Bone marrow (tissue), 2 donors: ENCODE measurements around the gene RAC2.
A peak's percentile ranks its signal among the peaks of the same experiment; 100 is the strongest.

Source experiments
- DNase-seq, 2 donors: peaks; one replicate each; lab custom pipeline; 2025; lab: John Stamatoyannopoulos, UW

Gene RAC2

DNA sequence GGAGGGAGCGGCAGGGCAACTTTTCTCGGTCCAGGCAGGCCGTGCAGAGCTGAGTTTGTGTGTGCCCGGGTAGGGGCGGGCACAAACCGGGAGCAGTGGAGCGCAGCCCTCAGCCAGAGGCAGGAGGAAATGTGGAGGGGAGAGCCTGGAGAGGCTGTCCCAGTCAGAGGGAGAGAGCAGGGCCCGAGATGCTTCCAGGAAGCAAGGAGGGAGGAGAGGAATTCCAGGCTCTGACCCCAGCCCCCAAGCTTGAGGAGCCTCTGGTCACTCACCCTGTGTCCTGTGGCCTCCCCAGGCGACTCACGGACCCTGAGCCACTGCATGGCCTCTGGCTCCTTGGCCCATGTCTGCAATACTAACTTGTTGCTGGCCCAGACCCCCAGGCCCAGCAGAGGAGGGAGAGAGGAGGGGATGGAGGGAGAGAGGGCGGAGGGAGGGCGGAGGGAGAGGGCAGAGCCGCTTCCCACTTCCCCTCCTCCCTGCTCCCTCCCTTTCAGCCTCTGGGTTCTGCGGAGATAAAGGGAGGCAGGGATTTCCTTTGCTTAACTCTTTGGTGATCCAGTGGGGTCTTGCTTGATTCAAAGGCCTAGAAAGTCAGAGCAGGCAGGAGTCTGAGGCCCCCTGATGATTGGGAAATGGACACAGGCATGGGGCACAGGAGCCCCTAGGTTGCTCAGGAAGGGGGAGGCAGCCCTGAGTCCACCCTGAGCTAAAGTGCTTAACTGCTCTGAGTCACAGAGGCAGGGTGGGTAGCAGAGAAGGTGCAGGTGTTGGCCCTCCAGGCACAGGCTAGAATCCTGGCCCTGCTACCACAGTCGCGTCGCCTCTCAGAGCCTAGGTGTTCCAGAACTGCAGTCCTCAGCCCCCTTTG, 55.9 kb downstream of the RAC2 start, which contains the start of gene C1QTNF6:
Gene C1QTNF6, minus strand, starts transcription at position 357 of the 871 bp plus-strand sequence. Its CDS starts 34 bp downstream, at position 323.
- no peak for DNase-seq

DNA sequence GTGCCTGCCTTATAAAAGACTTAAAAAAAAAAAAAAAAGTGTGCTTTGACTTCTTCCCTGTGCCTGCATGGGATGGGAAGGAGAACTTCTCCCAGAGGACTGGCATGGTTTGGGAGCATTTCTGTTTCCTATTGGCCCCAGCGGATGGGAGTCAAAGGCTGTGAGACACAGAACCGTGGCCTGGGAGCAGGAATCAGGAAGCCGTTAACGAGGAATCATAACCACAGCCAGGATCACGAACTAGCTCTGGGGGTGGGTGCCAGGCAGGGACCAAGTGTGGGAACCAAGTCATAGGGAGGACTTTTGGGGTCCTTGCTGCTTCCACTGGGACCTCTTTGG, 56.5 kb downstream of the RAC2 start:
- no peak for DNase-seq

DNA sequence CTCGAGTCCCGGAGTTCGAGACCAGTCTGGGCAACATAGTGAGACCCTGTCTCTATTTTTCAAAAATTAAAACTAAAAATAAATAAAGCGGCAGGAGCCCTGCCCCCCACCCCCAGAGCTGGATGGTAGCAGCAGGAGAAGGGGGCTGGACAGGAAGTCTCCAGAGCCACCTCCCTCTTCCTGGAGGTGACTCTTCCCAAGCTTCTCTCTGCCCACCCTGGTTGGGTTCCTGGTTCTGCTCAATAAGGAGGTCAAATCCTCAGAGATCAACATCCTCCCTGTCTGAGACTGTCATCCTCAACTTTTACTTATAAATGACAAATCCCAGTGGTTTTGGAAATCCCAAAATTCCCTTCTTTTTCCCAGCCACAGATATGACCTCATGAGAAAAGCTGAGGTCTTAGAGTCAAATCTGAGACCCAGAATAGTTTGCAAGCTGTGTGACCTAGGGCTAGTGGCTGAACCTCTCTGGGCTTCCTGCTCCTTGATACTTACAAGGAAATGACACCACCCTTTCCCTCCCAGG, 57.0 kb downstream of the RAC2 start:
- no peak for DNase-seq

DNA sequence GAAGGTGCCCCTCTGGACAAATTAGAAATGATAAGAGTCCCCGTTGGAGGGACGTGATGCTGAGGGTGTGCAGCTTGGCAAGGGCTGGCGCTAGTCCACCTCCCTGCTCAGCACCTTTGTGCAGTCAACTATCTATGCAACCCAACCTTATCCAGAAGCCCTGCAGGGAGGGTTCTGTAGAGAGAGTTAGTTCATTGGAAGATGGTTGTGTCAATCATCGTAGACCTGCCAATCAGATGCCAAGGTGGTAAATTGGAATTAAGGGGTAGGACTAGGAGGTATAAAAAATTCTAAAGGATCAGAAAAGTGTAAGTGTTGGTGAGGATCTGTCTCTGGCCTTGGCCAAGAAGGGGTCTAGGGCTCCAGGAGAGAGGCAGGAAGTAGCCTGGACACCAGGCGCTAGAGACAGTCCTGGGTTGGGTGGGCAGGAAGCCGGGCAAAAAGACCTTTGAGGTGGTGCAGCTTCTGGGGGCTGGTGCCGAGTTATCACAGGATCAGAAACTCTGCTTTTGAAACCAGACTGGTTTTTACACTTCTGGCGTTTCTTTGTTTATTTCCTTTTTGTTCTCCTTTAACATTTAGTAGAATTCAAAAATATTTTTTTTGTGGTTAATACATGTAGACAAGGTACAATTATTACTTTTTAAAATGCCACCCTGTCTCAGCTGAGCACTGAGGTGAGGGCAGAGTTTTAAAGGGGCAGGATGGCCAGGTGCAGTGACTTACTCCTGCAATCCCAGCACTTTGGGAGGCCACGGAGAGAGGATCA, 57.7 kb downstream of the RAC2 start:
- peak in 1 of 2 donors; percentile 12 for DNase-seq

- DNase-seq, result no peak
Observed at GRCh38 chr22:37185646-37186227, 58.3 kb downstream of the RAC2 start.

- no peak for DNase-seq
Observed at GRCh38 chr22:37184816-37185541, 59.1 kb downstream of the RAC2 start.

DNA sequence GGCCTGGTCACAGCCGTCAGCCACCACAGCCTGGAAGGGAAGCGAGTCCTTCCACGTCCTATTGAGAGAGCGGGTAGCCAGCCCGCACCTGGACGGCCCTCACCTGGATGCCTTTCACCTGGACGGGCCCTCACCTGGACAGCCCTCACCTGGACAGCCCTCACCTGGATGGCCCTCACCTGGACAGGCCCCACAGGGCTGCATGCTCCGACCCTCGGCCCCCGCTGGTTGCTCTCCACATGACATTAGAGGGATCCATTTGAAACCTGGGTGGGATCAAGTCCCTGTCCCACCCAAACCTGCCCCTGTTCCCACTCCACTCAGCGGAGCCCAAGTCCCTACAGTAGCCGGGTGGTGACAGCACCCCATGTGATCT, 59.7 kb downstream of the RAC2 start:
- DNase-seq, result no peak

DNA sequence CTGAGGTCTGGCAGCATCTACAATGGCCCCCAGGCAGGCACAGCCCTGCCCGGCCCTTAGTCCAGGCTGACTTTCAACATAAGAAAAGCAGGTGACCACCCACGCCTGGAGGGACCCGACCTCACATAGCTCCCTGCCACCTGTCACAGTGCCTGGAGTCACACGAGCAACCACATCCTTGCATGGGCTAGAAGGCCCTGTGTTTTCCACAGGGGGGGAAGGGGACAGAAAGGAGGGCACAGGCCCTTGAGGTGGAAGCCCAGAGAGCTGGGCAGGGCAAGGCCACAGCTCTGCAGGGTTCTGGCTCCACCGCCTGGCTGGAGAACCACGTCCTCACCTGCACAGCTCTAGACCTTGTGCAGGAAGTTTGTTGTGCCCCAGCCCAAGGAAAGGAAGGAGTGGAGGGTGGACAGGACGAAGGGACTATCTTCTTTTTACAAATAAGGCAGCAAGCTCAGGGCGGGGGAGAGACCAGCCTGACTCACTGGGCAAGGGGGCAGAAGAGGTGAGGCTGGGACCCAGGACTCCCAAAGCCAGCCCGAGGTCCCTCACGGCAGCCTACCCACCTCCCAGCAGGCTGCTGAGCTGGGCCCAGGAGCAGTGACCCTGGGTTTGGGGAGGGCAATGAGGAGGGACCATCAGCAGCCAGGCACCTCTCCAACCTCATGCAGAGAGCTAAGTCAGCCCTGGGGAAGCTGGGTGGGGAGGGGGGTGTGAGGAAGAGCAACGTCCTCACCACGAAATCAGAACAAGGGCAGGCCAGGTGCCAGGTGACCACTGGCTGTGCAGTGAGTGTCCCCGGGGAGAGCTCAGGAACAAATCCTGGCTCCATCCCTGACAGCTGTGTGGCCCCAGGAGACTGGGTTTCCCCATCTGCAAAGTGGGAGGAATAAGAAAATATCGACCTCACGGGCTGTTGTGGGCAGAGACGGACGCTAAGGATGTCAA, 60.4 kb downstream of the RAC2 start:
- DNase-seq, result no peak

DNA sequence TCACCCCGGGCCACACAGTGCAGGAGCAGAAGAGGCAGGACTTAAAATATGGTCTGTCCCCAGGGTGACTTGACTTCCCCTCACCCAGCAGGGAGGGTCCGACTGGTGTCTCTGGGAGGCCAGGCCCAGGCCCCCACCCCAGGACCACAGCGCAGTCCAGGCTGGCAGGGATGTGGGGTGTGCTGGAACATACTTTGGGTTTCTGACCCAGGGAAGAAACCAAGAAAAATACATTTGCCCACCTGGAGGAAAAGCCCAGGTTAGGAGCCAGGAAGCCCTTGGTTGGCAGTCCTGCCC, 61.2 kb downstream of the RAC2 start:
- DNase-seq, result no peak

DNA sequence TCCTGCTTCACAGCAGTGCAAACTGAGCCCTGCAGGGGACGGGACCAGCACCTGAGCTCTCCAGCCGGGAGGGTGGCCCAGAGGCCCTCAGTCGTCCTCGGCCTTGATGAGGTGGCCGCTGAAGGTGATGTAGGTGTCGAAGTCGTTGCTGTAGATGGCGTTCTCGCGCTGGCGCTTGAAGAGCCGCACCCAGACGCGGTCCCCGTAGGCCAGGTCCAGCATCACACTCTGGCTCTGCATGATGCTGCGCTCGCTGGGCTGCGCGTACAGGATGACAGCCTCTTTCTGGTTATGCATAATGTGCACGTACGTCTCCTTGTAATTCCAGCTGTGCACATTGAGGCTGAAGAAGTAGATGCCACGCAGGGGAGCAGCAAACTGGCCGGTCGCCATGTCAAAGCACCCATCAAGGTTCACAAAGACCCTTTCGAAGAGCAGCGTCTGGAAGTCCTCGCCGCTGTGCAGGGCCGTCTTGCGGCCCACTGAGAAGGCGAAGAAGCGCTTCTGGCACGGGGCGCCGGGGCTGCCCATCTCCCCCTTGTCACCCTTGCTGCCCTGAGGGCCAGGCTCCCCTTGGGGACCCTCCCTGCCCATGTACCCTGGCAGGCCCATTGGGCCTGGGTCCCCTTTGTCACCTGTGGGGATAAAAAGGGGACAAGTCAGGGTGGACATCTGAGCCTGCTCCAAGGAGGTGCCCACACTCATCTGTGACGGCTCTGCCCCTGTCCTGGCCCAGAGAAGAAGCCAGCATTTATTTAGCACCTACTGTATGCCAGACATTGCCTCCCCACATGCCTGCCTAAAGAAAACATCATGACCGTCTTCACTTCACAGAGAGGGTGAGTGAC, 61.7 kb downstream of the RAC2 start:
- DNase-seq, result no peak

DNA sequence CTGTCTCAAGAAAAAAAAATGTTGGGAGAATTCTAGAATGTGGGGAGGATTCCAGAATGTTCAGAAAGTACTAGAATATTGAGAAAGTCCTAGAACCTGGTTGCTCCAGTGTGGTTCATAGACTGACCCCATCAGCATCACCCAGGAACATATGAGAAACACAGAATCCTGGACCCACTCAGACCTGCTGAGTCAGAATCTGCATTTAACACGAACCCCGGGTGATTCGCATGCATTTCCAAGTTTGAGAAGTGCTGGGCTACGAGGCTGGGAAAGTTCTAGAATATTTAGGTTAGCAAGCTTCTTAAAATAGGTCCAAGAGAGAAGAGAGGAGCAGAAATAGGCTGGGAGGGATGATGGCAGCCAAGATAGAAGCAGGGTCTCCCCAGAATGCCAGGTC, 62.4 kb downstream of the RAC2 start:
- no peak for DNase-seq

- DNase-seq, result no peak
Observed at GRCh38 chr22:37180531-37181231, 63.4 kb downstream of the RAC2 start.

- no peak for DNase-seq
Observed at GRCh38 chr22:37179622-37180420, 64.2 kb downstream of the RAC2 start.

DNA sequence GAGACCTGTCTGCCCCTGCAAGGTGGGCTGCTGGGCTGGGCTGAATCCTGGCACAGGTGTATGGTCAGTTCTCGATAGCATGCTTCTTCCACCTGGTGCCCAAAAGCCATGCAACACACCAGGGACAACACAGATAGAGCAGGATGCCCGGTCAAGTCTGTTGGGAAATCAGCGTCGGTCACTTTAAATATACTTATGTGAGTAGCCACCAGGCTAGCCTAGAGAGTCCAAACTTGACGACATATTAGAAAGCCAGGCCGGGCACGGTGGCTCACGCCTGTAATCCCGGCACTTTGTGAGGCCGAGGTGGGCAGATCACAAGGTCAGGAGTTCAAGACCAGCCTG, 65.0 kb downstream of the RAC2 start:
- DNase-seq, result no peak

DNA sequence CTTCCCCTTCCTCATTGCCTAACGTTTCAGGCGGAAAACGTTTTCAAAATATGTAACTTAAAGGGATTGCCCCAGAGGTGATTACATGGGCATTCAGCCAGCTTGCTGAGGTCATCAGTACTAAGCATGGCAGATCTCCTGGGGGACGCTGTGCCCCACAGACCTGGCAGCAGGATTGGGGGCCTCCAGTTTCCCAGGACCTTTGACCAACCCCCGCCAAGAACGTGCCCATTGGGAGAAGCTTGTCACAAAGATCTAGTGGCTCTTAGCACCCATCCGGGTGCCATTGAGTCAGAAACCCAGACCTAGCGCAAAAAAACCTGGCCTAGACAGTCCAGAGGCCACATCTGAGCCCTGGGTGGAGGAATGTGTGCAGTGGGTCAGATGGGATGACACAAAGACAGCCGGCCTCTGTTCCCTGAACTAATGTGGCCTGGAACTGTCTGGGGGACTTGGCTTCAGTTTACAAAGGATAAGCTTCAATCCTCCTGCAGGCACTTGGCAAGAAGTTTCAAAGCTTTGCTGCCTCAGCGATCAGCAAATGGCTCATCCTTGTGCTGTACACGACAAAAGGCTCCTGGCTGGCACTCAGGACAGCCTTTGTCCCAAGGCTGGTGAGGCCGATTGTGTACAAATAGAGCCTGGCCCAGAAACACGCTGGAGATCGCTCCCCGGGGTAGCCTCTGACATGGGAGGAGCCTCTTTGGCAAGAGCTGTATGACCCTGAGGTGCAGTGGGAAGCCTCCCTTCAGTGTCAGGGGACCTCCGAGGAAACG, 65.5 kb downstream of the RAC2 start:
- DNase-seq, result no peak

GRCh38 chr22:37177755-37178154, 66.3 kb downstream of the RAC2 start:
- DNase-seq, result no peak

GRCh38 chr22:37177221-37177620, 66.8 kb downstream of the RAC2 start:
- no peak for DNase-seq

DNA sequence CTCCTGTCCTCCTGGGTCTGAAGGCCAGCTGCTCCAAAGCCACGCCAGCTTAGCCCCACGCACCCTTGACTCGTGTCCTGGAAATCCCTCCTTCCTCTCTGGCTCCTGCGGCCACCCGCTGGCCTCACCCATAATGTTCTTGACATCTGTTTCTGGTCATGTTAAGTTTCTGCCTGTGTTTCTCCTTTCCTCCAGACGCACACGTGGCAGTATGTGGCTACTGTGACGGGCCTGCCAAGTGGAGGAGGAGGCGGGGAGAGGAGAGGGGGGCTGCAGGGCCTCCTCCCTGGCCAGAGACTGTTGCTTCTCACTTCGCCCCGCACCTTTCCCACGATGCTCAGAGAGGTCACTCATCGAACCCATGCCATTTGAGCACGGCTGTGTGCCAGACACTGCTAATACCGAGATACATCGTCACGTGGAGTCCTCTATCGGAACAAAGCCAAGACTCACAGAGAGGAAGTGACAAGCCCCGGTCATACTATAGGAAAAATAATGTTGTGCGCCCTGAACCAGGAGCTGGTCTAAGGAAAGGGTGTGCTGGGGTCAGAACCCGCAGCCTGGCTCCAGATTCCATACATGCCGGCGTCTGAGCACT, 67.5 kb downstream of the RAC2 start:
- DNase-seq, result peak; percentile 31 to 80
